IMR-90 (cell line): ENCODE data around the gene BTD. TPM values are rescaled to one million over a fixed set of nuclear protein-coding genes. Genes with fewer than 3 reads are reported as not detected.
A peak's percentile ranks its signal among the peaks of the same experiment; 100 is the strongest.

Experiments
- ATAC-seq: fragments of 200-7000 bp; cut with Tn5 transposase; 2 replicates; pipeline ENCODE4 v1.9.1; 2020; ENCODE audit warnings: low read depth, mild to moderate bottlenecking, moderate library complexity
- BruUV-seq: library from RNA; stranded (reverse); fragments of 400-500 nt; replicated peaks from 2 replicates; lab custom pipeline; 2021; lab: Mats Ljungman, UMichigan
- CTCF ChIA-PET: fragments of 300-600 bp; formaldehyde crosslinking; extraction: SDS; loops from one replicate; lab custom pipeline; 2021; ENCODE audit warnings: antibody characterized with exemption; lab: Yijun Ruan, JAX
- POLR2A ChIA-PET: fragments of 300-600 bp; sonication (Branson Sonifier 250); formaldehyde crosslinking; loops from one replicate; lab custom pipeline; 2022; ENCODE audit warnings: antibody characterized with exemption; ENCODE audit not compliant: unreplicated experiment; lab: Charles Lee
- DNase-seq: peaks from one replicate; pipeline ENCODE4 v3.0.0; 2013
- H2AFZ ChIP-seq: replicated peaks from 2 replicates; pipeline ENCODE3; 2013; ENCODE audit warnings: low read length, mild to moderate bottlenecking; ENCODE audit not compliant: poor library complexity
- H2AK5ac ChIP-seq: 2 replicates; pipeline ENCODE4 v1.6.1; 2013; ENCODE audit warnings: low read depth, low read length, inconsistent platforms
- H2AK9ac ChIP-seq: replicated peaks from 2 replicates; pipeline ENCODE3; 2013; ENCODE audit warnings: mild to moderate bottlenecking, low read depth, low read length, moderate library complexity; ENCODE audit not compliant: poor library complexity
- H2BK120ac ChIP-seq: 2 replicates; pipeline ENCODE4 v1.6.1; 2013; ENCODE audit warnings: low read depth, low read length, inconsistent platforms
- H2BK15ac ChIP-seq: 3 replicates; pipeline ENCODE4 v1.6.1; 2013; ENCODE audit warnings: low read depth, low read length, inconsistent platforms
- H2BK20ac ChIP-seq: 2 replicates; pipeline ENCODE4 v1.6.1; 2013; ENCODE audit warnings: low read depth, mild to moderate bottlenecking, inconsistent platforms, low read length, moderate library complexity
- H2BK5ac ChIP-seq: 2 replicates; pipeline ENCODE4 v1.6.1; 2013; ENCODE audit warnings: mild to moderate bottlenecking, low read depth, low read length, inconsistent platforms; ENCODE audit not compliant: poor library complexity, severe bottlenecking
- H3K14ac ChIP-seq: replicated peaks from 2 replicates; pipeline ENCODE4 v1.6.1; 2013; ENCODE audit warnings: low read depth, low read length, inconsistent platforms
- H3K18ac ChIP-seq: 2 replicates; pipeline ENCODE4 v1.6.1; 2013; ENCODE audit warnings: low read depth, low read length, control low read depth
- H3K23ac ChIP-seq: 2 replicates; pipeline ENCODE4 v1.6.1; 2013; ENCODE audit warnings: low read depth, low read length, inconsistent platforms
- H3K27ac ChIP-seq: 2 replicates; pipeline ENCODE4 v1.5.1; 2013; ENCODE audit warnings: mild to moderate bottlenecking, control low read depth, low read length; ENCODE audit not compliant: insufficient read depth
- H3K27me3 ChIP-seq: 2 replicates; pipeline ENCODE4 v1.6.1; 2013; ENCODE audit warnings: low read length; ENCODE audit not compliant: control insufficient read depth, insufficient read depth
- H3K36me3 ChIP-seq: 2 replicates; pipeline ENCODE4 v1.6.1; 2013; ENCODE audit warnings: low read length, mixed read lengths; ENCODE audit not compliant: control insufficient read depth, insufficient read depth
- H3K4ac ChIP-seq: 2 replicates; pipeline ENCODE4 v1.6.1; 2013; ENCODE audit warnings: low read depth, low read length, inconsistent platforms
- H3K4me1 ChIP-seq: 2 replicates; pipeline ENCODE4 v1.6.1; 2013; ENCODE audit warnings: low read length, mixed read lengths; ENCODE audit not compliant: control insufficient read depth, insufficient read depth
- H3K4me2 ChIP-seq: 2 replicates; pipeline ENCODE4 v1.6.1; 2013; ENCODE audit warnings: low read depth, mild to moderate bottlenecking, control low read depth, low read length, moderate library complexity
- H3K4me3 ChIP-seq: 2 replicates; pipeline ENCODE4 v1.5.1; 2013; ENCODE audit warnings: low read depth, mild to moderate bottlenecking, control low read depth, low read length, moderate library complexity; ENCODE audit not compliant: insufficient read depth
- H3K56ac ChIP-seq: 2 replicates; pipeline ENCODE4 v1.6.1; 2013; ENCODE audit warnings: low read length, inconsistent platforms; ENCODE audit not compliant: insufficient read depth; ENCODE audit errors: extremely low read depth
- H3K79me1 ChIP-seq, 2 experiments: 2 replicates each; pipeline ENCODE4 v1.6.1; 2013; ENCODE audit warnings: low read length in 2 of 2, inconsistent platforms in 1 of 2, low read depth in 1 of 2
- H3K9ac ChIP-seq: 2 replicates; pipeline ENCODE4 v1.6.1; 2013; ENCODE audit warnings: low read depth, low read length, control low read depth
- H3K9me1 ChIP-seq: 2 replicates; pipeline ENCODE4 v1.6.1; 2013; ENCODE audit warnings: low read length, inconsistent platforms; ENCODE audit not compliant: insufficient read depth
- H3K9me3 ChIP-seq: 2 replicates; pipeline ENCODE4 v1.6.1; 2013; ENCODE audit warnings: low read length; ENCODE audit not compliant: control insufficient read depth, insufficient read depth
- H4K20me1 ChIP-seq: 2 replicates; pipeline ENCODE4 v1.6.1; 2013; ENCODE audit warnings: low read length, inconsistent platforms; ENCODE audit not compliant: insufficient read depth
- H4K5ac ChIP-seq: 2 replicates; pipeline ENCODE4 v1.6.1; 2013; ENCODE audit warnings: mild to moderate bottlenecking, low read depth, low read length, control low read depth
- H4K8ac ChIP-seq, 2 experiments: 2 replicates each; pipeline ENCODE4 v1.6.1; 2013; ENCODE audit warnings: low read depth in 2 of 2, low read length in 2 of 2, control low read depth in 1 of 2, inconsistent platforms in 1 of 2
- H4K91ac ChIP-seq: 2 replicates; pipeline ENCODE4 v1.6.1; 2013; ENCODE audit warnings: low read depth, low read length, inconsistent platforms; ENCODE audit not compliant: insufficient read depth
- BHLHE40 ChIP-seq: fragments of 150-350 bp; IDR thresholded peaks from 2 replicates; pipeline ENCODE4 v1.6.1; 2016; ENCODE audit warnings: mild to moderate bottlenecking, low read depth, low read length
- FOS ChIP-seq: fragments of 150-350 bp; IDR thresholded peaks from 2 replicates; pipeline ENCODE4 v1.6.1; 2016; ENCODE audit warnings: low read depth, low read length
- MAZ ChIP-seq: IDR thresholded peaks from 2 replicates; pipeline ENCODE4 v1.6.1; 2012; ENCODE audit warnings: low read depth, mild to moderate bottlenecking, low read length, improper control_type of control experiment, moderate library complexity, borderline replicate concordance
- MXI1 ChIP-seq: IDR thresholded peaks from 2 replicates; pipeline ENCODE4 v1.6.1; 2012; ENCODE audit warnings: low read depth, mild to moderate bottlenecking, low read length, moderate library complexity, borderline replicate concordance
- NFE2L2 ChIP-seq: fragments of 150-350 bp; IDR thresholded peaks from 2 replicates; pipeline ENCODE4 v1.6.1; 2016; ENCODE audit warnings: low read depth, mild to moderate bottlenecking, low read length
- POLR2A ChIP-seq: IDR thresholded peaks from 2 replicates; pipeline ENCODE4 v1.6.1; 2012; ENCODE audit warnings: mild to moderate bottlenecking, low read depth, low read length
- RAD21 ChIP-seq: IDR thresholded peaks from 2 replicates; pipeline ENCODE4 v1.6.1; 2012; ENCODE audit warnings: low read length, improper control_type of control experiment
- RFX5 ChIP-seq: IDR thresholded peaks from 2 replicates; pipeline ENCODE4 v1.8.0; 2012; ENCODE audit warnings: low read depth, mild to moderate bottlenecking, low read length, moderate library complexity
- SMC3 ChIP-seq: fragments of 150-350 bp; IDR thresholded peaks from 2 replicates; pipeline ENCODE4 v1.6.1; 2016; ENCODE audit warnings: low read depth, mild to moderate bottlenecking, antibody characterized with exemption, low read length, moderate library complexity
- WGBS, 2 experiments: methylation state at CpG; one replicate each; pipeline versions ENCODE4 v1.1.5 to v1.1.7; 2013; ENCODE audit warnings: missing lambda C conversion rate in 2 of 2; ENCODE audit not compliant: insufficient read length in 1 of 2; ENCODE audit errors: extremely low coverage in 2 of 2; 5-methylcytosine and 5-hydroxymethylcytosine counted together
- dilution Hi-C: fragments of 300-500 bp; cut with HindIII; formaldehyde crosslinking; loops from one replicate; pipeline ENCODE4 v1.14.3; 2018; ENCODE audit warnings: low sequenced_read_pairs; ENCODE audit not compliant: unreplicated experiment
- in situ Hi-C: fragments of 300-500 bp; cut with MboI; formaldehyde crosslinking; loops from 3 replicates; pipeline ENCODE4 v1.14.3; 2019; ENCODE audit warnings: low sequenced_read_pairs, inconsistent platforms, mixed read lengths
- intact Hi-C: fragments of 100-400 bp; cut with micrococcal nuclease; formaldehyde crosslinking; loops from 2 replicates; pipeline ENCODE4 v1.10.0; 2022
- polyA plus RNA-seq, 3 experiments: library from polyadenylated mRNA; depleted of rRNA; stranded (reverse); fragments of >200 nt; gene quantifications; 2 replicates each; pipeline ENCODE4 v1.2.3, GENCODE V29; 2012; ENCODE audit warnings: low replicate concordance in 1 of 3
- total RNA-seq: library from RNA; depleted of rRNA; stranded (reverse); fragments of >200 nt; gene quantifications from 2 replicates; pipeline ENCODE4 v1.2.3, GENCODE V29; 2012
- TF ChIP-seq, protein P1 (sequence below): conservative IDR thresholded peaks from 2 replicates; pipeline ENCODE4 v1.5.1; 2012; ENCODE audit warnings: mild to moderate bottlenecking, low read depth, low read length, improper control_type of control experiment

BTD gene
- total and polyA plus RNA-seq, 2 of the 4 experiments (the other 2 are of a cell fraction), result 14.8 to 21.1 TPM

DNA sequence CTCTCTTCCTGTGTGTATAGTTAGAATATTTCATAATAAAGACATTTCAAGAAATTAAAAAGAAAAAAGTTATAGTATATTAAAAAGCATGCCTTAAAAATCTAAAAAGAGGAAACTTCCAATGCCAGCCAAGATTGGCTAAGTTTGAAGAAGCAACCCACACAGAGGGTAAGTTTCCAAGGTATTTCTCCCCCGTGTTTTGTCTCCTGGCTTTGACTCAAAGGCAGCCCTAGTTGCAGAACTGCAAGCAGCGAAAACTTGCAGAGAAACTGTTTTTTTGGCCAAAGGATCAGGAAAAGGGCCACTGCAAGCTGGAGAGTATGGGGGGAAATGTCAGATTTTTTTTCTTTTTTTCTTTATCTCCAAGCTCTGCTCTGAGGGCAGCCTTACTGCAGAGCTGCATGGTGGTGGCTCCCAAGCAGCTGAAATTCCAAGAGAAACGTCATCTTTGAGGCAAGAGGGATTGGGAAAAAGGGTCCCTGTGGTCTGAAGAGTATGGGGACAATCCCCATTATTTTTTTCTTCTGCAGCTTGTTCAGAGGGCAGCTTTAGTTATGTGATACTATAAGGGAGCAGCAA, 23.2 kb upstream of the BTD start:
- no peaks in the 10 kb centered on the region for H3K4me1 ChIP-seq
- H3K9ac ChIP-seq, result no peak overlapping the region
- BruUV-seq, result no TSS peak
- no peak overlapping the region; the same call in 1 of the 2 replicates for H2BK20ac ChIP-seq
- no peak for ATAC-seq
- H2AK5ac ChIP-seq, result no peak overlapping the region
- no peaks in the 10 kb centered on the region; a peak in 3 of 4 replicates for H3K79me1 ChIP-seq
- H2BK5ac ChIP-seq, result no peak overlapping the region
- H2AFZ ChIP-seq, result no peak overlapping the region
- H4K91ac ChIP-seq, result no peak overlapping the region
- H3K56ac ChIP-seq, result no peak overlapping the region
- no peak for DNase-seq
- CTCF ChIA-PET, result no interaction called here
- H3K14ac ChIP-seq, result no peak overlapping the region; the same call in 1 of the 2 replicates
- H4K20me1 ChIP-seq, result no peaks in the 10 kb centered on the region
- H2AK9ac ChIP-seq, result peak overlapping the region; percentile 76
- no peak overlapping the region for H2BK15ac ChIP-seq
- no peaks in the 10 kb centered on the region for H3K27me3 ChIP-seq
- no peaks in the 10 kb centered on the region for H3K9me3 ChIP-seq
- POLR2A ChIA-PET, result no interaction called here
- no peak for TF ChIP-seq RAD21
- no peak for TF ChIP-seq POLR2A
- TF ChIP-seq, protein P1, sequence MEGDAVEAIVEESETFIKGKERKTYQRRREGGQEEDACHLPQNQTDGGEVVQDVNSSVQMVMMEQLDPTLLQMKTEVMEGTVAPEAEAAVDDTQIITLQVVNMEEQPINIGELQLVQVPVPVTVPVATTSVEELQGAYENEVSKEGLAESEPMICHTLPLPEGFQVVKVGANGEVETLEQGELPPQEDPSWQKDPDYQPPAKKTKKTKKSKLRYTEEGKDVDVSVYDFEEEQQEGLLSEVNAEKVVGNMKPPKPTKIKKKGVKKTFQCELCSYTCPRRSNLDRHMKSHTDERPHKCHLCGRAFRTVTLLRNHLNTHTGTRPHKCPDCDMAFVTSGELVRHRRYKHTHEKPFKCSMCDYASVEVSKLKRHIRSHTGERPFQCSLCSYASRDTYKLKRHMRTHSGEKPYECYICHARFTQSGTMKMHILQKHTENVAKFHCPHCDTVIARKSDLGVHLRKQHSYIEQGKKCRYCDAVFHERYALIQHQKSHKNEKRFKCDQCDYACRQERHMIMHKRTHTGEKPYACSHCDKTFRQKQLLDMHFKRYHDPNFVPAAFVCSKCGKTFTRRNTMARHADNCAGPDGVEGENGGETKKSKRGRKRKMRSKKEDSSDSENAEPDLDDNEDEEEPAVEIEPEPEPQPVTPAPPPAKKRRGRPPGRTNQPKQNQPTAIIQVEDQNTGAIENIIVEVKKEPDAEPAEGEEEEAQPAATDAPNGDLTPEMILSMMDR, result no peak
- TF ChIP-seq BHLHE40, result no peak
- no peak for TF ChIP-seq MAZ
- no peak for TF ChIP-seq FOS
- no peak for TF ChIP-seq MXI1
- no peak for TF ChIP-seq SMC3
- no peak for TF ChIP-seq NFE2L2
- TF ChIP-seq RFX5, result no peak
- in situ Hi-C loops (no loop called here), dilution Hi-C loops (no loop called here), intact Hi-C loops (no loop called here)
- H4K8ac ChIP-seq, result no peak overlapping the region
- H3K4me3 ChIP-seq, result no peak overlapping the region
- no peak overlapping the region for H3K23ac ChIP-seq
- H3K4ac ChIP-seq, result no peak overlapping the region
- peaks cover 17% of the 10 kb centered on the region for H3K36me3 ChIP-seq
- H2BK120ac ChIP-seq, result no peak overlapping the region
- 80% methylated on average over 1 of the region's 3 CpGs; no CpG with 5 or more reads in 1 of the 2 experiments for WGBS, 2 experiments
- H3K27ac ChIP-seq, result no peak overlapping the region
- peaks cover 10% of the 10 kb centered on the region for H3K9me1 ChIP-seq
- H3K4me2 ChIP-seq, result no peak overlapping the region
- H4K5ac ChIP-seq, result no peak overlapping the region
- no peak overlapping the region for H3K18ac ChIP-seq
